GM18505 (cell line): Measurements from ENCODE around the gene ZBTB16.

Source experiments
- ATAC-seq: cut with Tn5 transposase; IDR thresholded peaks from one replicate; pipeline ENCODE4 v1.9.1; 2021; ENCODE audit not compliant: unreplicated experiment
- POLR2A ChIP-seq: IDR thresholded peaks from 4 replicates; pipeline ENCODE4 v1.6.1; 2011; ENCODE audit warnings: borderline replicate concordance; ENCODE audit not compliant: insufficient read depth, insufficient read length; ENCODE audit errors: extremely low read depth

Gene ZBTB16

DNA sequence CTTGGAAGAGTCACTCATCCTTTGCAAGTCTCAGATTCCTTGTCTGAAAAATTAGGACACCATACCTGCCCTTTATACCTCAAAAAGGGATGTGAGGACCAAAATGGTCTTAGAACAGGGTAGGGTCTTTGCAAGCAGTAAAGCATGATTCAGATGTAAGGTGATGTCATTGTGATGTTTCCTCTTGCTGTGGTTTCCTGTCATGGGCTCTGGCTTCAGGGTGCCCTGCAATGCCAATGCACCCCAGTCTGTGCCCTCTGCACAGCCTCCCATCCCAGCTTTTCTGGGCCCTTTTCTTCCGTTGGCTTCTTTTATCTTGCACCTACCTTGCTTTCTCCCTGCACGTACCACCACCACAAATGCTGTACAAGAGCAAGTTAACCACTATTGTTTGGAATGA lies 148.9 kb downstream of the ZBTB16 start:
- no peak for ATAC-seq

DNA sequence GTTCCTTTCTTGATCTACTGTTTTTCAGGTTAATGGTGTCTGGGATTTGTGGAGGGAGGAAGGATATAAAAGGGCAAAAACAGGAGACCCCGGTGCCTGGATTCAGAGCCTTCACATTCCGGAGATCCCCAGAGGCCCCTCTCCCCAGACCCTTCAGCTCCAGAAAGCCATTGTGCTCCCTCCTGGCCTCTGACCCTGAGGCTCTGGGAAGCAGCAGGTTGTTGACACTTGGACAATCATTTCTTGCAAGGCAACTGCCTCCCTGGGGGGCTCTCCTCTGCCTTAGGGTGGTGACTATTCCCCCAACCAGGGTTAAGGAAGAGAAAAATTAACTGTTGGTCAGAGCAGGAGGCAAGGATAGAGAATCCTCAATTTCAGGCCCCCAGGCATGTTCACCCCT lies 149.8 kb downstream of the ZBTB16 start:
- no peak for ATAC-seq
- no peak for TF ChIP-seq POLR2A

More for the DNA sequence above, 148.9 kb downstream of the ZBTB16 start:
- no peak for TF ChIP-seq POLR2A

DNA sequence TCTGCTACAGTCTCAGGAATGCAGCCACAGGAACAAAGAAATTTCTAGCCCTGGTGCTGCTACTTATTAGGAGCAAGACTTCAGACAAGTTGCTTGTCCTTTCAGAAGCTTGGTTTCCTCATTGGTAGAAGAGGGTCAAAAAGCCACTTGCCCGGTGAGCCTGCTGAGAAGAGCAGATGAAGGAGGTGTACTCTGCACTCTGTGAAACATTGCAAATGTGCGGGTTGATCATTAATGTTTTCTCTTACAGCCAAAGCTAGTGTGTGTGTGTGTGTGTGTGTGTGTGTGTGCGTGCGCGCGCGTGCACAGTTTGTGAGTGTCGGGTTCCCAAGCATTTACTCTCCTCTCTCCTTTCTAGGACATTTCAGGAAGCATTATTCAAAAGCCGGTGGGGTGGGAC lies 150.4 kb downstream of the ZBTB16 start:
- no peak for ATAC-seq
- no peak for TF ChIP-seq POLR2A

- ATAC-seq: no peak
- no peak for TF ChIP-seq POLR2A
Measured at GRCh38 chr11:114211444-114212121, 152.1 kb downstream of the ZBTB16 start.

GRCh38 chr11:114213622-114214021 lies 154.1 kb downstream of the ZBTB16 start:
- TF ChIP-seq POLR2A: no peak
- no peak for ATAC-seq

GRCh38 chr11:114215428-114215827 lies 155.9 kb downstream of the ZBTB16 start:
- ATAC-seq: no peak
- no peak for TF ChIP-seq POLR2A

GRCh38 chr11:114215871-114216795 lies 156.6 kb downstream of the ZBTB16 start:
- no peak for TF ChIP-seq POLR2A
- ATAC-seq: no peak

GRCh38 chr11:114216796-114217180 lies 157.3 kb downstream of the ZBTB16 start:
- ATAC-seq: no peak
- no peak for TF ChIP-seq POLR2A

- TF ChIP-seq POLR2A: no peak
- no peak for ATAC-seq
Measured at GRCh38 chr11:114218508-114218907, 159.0 kb downstream of the ZBTB16 start.

GRCh38 chr11:114219559-114220349 lies 160.2 kb downstream of the ZBTB16 start:
- no peak for TF ChIP-seq POLR2A
- ATAC-seq: no peak

- TF ChIP-seq POLR2A: no peak
Measured at GRCh38 chr11:114221037-114221436, 161.5 kb downstream of the ZBTB16 start.

GRCh38 chr11:114225661-114226060 lies 166.2 kb downstream of the ZBTB16 start:
- no peak for ATAC-seq
- TF ChIP-seq POLR2A: no peak

More at GRCh38 chr11:114221037-114221436, 161.5 kb downstream of the ZBTB16 start:
- no peak for ATAC-seq

DNA sequence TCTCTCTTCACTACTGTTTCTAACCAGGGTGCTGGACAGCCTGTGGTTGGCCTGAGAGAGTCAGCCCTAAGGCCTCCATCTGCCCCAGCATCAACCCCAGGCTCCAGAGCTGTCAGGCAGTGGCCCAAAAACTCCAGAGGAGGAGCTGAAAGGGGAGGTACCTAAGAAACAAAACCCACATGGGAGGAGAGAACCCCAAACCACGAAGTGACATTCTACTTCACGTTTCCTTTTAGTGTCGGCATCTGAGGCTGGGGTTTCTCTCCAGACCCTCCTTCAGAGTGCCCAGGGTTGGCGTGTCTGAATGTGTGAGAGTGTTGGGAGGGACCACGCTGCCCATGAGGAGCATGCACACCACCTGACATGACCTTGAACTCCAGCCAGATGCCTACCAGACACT lies 166.8 kb downstream of the ZBTB16 start:
- no peak for ATAC-seq
- no peak for TF ChIP-seq POLR2A
